IPS-NIHi11 (cell line): ENCODE data around the gene MLANA.
"Not testable (repeated sequence)": the region's sequence is repeated elsewhere in the genome, so short reads cannot be mapped to it uniquely, and the experiment has no call there.

ENCODE experiments used
- DNase-seq: peaks from one replicate; pipeline ENCODE4 v3.0.0; 2012; ENCODE audit warnings: mixed read lengths, low spot score

The MLANA gene

GRCh38 chr9:5869315-5870019, 21.2 kb upstream of the MLANA start:
- DNase-seq: peak; percentile 59

GRCh38 chr9:5870020-5870339, 20.7 kb upstream of the MLANA start:
- no peak for DNase-seq

GRCh38 chr9:5870691-5871090, 20.0 kb upstream of the MLANA start:
- DNase-seq: no peak

- DNase-seq: no peak
Measured at GRCh38 chr9:5871785-5872184, 18.9 kb upstream of the MLANA start.

GRCh38 chr9:5872511-5872910, 18.2 kb upstream of the MLANA start:
- no peak for DNase-seq

- DNase-seq: no peak
Measured at GRCh38 chr9:5873439-5873838, 17.2 kb upstream of the MLANA start.

GRCh38 chr9:5874048-5874447, 16.6 kb upstream of the MLANA start:
- no peak for DNase-seq

- DNase-seq: no peak
Measured at GRCh38 chr9:5876026-5876425, 14.7 kb upstream of the MLANA start.

DNA sequence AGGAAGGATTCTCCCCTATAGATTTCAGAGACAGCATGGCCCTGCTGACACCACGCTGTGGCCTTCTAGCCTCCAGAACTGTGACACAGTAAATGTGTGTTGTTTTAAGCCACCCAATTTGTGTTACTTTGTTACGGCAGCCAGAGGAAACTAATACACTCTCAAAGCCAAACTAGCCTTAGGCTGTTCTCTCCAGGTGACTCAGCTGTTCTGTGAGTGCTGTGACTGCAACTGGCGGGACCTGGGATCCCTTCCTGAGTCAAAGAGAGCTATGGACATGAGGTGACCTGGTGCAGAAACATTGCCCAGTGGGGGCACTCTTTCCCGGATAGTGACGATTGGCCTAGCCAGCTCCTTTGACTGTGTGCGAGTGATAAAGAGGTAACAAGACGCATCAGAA, 14.0 kb upstream of the MLANA start:
- peak; percentile 42 for DNase-seq

DNA sequence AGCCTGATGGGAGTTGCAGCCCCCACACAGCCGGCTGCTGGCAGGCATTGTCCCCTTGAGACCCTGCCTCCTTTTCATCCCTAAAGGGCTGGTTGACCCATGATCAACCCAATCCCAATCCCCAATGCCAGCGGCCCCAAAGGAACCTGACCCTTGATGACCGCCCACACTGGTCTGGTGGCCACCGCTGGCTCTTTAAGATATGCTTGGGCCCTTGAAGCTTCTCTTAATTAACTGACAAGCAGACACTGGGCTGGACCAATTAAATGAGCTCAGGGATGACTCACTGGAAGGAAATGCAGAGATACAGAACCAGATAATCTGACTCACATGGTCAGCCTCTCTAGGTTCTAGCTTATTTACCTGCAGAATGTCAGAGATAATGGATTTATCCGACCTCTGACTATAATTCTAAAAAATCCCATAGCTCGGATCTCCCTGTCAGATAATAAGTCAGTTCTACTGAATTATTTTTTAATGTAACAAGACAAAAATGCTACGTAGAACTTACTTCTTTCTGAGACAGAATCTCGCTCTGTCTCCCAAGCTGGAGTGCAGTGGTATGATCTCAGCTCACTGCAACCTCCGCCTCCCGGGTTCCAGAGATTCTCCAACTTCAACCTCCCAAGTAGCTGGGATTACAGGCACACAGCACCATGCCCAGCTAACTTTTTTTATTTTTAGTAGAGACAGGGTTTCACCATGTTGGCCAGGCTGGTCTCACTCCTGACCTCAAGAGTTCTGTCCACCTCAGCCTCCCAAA, 11.1 kb upstream of the MLANA start:
- peak; percentile 28 for DNase-seq

DNA sequence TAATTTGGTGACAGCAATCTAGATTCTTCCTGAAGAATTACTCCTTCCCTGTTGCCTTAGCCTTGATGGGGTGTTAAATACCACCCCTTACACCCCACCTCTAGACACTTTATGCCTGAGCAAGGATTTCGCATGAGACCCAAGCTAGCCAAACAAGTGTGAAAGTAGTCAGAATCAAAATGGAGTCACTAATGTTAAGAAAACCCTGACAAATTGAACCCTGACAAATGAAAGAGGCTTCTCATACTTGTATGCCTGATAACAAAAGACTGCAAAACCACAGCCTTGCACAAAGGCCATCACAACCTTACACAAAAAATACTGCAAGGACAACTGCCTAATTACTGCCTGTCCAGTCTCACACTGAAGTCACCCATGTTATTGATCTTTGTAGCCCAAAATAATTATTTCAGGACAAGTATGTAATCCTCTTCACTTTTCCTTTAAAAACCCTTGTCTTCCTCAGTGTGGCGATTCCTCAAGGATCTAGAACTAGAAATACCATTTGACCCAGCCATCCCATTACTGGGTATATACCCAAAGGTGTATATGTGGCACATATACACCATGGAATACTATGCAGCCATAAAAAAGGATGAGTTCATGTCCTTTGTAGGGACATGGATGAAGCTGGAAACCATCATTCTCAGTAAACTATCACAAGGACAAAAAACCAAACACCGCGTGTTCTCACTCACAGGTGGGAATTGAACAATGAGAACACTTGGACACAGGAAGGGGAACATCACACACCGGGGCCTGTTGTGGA, 8.3 kb upstream of the MLANA start:
- not testable (repeated sequence) for DNase-seq

- DNase-seq: peak; percentile 29
Measured at GRCh38 chr9:5884191-5884590, 6.5 kb upstream of the MLANA start.

DNA sequence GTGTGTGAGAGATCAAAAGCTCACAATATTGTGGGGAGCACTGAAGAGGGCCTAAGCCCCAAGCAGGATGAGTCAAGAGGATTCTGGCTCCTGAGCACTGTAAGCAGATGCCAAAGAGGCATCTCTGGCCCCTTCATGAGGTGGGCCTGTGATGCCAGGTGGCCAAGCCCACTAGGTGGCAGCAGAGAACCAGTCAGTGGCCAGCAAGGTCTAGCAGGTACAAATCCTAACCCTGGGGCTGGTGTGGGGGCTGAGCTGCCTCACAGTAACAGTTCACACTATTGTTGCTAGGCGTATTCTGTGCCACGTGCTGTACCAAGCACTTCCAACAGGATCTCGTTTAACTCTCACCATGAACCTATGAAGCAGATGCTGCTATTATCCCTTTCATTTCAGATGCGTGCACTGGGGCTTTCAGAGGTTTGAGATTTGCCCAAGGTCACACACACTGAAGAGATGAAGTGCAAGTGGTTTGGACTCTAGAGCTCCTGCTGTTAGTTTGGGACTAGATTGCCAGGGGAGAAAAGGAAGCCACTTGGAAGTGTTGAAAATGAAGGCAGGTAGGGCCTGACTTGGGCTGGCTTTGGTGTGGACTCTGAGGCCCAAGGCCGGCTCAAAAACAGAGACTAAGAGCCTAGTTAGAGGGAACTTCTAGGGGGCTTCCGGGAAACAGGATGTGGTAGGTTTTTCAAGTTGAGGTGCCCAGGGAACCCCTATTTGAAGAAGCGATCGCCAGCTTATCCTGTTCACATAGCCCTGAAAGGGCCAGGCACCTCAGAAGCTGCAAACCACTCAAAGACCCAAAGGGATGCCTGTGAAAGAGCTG, 4.4 kb upstream of the MLANA start:
- DNase-seq: peak; percentile 90

DNA sequence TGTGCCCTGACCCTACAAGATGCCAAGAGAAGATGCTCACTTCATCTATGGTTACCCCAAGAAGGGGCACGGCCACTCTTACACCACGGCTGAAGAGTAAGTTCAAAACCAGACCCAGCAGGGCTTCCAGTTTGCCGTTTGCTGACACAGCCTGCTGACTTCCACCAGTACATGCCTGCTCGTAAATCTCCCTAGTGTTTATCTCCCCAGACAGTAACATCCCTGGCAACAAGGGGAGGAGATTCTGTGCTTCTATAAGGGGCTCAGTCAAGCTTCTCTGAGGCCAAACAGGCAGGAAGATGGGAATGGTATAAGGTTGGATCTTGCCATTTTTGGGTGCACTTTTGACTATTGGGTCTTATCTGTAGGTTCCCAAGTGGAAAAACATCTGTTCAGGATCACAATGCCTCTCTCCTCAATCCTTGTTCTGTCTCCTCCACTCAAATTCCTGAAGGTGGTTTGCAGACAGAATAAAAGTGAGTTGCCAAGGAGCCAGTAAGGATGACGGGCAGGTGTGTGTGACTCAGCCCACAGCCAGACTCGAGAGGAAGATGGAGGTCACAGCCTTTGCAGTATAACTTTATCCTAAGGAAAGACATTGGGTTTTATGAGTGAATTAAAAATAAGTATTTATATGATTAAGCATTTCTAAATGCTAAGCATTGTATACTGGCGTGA, 1.9 kb downstream of the MLANA start:
- no peak for DNase-seq

DNA sequence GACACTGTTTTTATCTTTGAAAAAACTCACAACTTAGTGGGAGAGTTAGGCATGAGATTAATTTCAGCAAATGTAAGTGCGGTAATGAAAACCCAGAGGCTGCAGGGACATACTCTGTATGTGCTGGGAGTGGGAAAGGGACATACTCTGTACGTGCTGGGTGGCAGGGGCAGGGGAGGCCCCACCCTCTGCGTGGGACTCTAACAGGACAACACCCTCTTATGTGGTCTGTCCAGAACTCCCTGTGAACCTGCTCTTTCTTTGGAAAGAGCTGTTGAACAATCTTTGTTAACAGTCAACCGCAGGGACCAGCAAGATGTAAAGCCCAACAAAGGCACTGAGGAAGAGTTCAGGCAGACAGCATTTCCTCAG, 2.4 kb downstream of the MLANA start:
- DNase-seq: no peak

DNA sequence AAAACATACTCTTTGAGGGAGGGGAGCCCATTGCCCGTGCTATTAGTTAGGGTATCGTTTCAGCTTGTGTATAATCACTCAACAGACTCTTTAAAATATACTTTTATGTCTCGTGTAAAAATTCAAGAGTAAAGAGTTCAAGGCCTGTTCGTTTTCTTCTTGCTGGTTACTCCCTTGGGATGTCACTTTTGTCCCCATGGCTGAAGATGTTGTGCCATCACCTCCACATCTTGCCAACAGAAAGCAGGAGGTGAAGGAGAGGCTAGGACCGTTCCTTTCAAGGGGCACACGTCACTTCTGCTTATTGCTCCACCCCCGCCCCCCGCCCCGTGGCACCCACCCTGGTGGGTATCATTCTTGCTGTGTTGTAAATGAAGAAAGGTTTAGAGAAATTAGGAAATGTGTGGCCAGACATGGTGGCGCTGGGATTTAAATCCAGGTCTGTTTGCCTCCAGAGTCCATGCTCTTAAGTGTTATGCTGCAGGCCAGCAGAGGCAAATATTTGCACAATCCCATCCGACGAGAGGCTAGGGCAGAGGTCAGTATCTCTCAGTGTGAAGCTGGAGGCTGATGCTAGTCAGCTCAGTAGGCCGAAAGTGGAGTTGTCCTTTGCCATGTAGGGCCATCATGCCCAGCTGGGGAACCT, 3.0 kb downstream of the MLANA start:
- DNase-seq: no peak

DNA sequence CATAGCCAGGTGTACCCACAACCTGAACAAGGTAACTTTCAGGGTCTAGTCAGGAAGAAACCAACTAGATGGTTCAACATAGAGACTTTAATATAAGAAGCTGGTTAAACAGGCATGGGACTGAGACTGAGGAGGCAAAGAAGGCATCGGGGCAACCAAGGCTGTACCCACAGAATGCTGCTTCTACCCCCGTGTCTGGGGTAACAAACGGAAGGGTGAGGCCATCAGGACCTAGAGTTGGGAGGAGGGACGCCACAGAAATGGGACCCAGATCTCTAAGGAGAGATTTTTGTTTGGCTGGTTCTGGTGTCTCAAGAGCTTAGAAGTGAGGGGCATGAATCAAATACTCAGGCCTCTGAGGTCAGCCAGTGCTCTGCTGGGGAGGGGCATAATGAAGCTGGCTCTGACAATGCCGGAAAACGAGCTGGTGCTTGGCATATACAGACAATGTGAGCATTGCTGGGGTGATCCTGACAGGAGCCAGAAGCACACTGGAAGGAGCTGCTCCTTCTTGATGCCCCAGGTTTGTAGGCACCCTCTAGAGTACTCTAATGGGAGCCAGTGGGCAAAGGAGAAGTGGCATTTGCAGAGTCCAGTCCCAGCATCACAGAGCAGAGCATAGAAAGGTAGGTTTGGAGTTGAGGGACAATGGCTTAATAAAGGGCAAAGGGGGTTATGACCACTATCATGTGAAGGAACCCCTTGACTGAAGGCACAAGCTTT, 3.7 kb downstream of the MLANA start:
- DNase-seq: no peak

- no peak for DNase-seq
Measured at GRCh38 chr9:5895782-5896181, 5.1 kb downstream of the MLANA start.

DNA sequence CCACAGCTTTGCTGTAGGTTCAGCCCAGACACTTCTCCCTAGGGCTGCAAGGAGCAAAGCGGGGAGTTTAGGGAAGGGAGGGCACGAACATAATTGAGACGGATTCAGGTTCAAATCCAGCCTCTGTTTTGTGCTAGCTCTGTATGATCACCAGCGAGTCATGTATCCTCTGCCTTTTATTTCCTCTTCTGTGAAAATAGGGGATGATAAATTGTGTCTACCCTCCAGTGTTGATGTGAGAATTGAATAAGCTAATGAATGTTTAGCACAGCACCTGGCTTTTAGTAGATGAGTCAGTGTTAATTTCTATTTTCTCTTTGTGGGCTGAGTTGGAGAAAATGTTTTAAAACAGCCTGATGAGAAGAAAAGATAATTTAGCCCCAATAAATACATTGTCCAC, 6.2 kb downstream of the MLANA start:
- no peak for DNase-seq

GRCh38 chr9:5897851-5898250, 7.2 kb downstream of the MLANA start:
- DNase-seq: no peak

GRCh38 chr9:5899292-5899691, 8.6 kb downstream of the MLANA start:
- peak; percentile 44 for DNase-seq
